Activated naive CD8-positive, alpha-beta T cell (primary cell): ENCODE measurements around the gene CCDC88B.

Experiments
- H3K27ac Mint-ChIP-seq: one replicate; pipeline ENCODE4 v1.8.0; 2021; ENCODE audit warnings: mixed read lengths
- H3K27me3 Mint-ChIP-seq: one replicate; pipeline ENCODE4 v1.8.0; 2021; ENCODE audit warnings: mixed read lengths
- H3K36me3 Mint-ChIP-seq: one replicate; pipeline ENCODE4 v1.8.0; 2021; ENCODE audit warnings: mixed read lengths
- H3K4me1 Mint-ChIP-seq: one replicate; pipeline ENCODE4 v1.8.0; 2021; ENCODE audit warnings: low read depth, mixed read lengths
- H3K4me3 Mint-ChIP-seq: one replicate; pipeline ENCODE4 v1.8.0; 2021; ENCODE audit warnings: mild to moderate bottlenecking, mixed read lengths
- H3K9me3 Mint-ChIP-seq: one replicate; pipeline ENCODE4 v1.8.0; 2021; ENCODE audit warnings: low read depth, mixed read lengths

The CCDC88B gene, protein sequence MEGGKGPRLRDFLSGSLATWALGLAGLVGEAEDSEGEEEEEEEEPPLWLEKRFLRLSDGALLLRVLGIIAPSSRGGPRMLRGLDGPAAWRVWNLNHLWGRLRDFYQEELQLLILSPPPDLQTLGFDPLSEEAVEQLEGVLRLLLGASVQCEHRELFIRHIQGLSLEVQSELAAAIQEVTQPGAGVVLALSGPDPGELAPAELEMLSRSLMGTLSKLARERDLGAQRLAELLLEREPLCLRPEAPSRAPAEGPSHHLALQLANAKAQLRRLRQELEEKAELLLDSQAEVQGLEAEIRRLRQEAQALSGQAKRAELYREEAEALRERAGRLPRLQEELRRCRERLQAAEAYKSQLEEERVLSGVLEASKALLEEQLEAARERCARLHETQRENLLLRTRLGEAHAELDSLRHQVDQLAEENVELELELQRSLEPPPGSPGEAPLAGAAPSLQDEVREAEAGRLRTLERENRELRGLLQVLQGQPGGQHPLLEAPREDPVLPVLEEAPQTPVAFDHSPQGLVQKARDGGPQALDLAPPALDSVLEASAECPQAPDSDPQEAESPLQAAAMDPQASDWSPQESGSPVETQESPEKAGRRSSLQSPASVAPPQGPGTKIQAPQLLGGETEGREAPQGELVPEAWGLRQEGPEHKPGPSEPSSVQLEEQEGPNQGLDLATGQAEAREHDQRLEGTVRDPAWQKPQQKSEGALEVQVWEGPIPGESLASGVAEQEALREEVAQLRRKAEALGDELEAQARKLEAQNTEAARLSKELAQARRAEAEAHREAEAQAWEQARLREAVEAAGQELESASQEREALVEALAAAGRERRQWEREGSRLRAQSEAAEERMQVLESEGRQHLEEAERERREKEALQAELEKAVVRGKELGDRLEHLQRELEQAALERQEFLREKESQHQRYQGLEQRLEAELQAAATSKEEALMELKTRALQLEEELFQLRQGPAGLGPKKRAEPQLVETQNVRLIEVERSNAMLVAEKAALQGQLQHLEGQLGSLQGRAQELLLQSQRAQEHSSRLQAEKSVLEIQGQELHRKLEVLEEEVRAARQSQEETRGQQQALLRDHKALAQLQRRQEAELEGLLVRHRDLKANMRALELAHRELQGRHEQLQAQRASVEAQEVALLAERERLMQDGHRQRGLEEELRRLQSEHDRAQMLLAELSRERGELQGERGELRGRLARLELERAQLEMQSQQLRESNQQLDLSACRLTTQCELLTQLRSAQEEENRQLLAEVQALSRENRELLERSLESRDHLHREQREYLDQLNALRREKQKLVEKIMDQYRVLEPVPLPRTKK (N-terminal part only)

DNA sequence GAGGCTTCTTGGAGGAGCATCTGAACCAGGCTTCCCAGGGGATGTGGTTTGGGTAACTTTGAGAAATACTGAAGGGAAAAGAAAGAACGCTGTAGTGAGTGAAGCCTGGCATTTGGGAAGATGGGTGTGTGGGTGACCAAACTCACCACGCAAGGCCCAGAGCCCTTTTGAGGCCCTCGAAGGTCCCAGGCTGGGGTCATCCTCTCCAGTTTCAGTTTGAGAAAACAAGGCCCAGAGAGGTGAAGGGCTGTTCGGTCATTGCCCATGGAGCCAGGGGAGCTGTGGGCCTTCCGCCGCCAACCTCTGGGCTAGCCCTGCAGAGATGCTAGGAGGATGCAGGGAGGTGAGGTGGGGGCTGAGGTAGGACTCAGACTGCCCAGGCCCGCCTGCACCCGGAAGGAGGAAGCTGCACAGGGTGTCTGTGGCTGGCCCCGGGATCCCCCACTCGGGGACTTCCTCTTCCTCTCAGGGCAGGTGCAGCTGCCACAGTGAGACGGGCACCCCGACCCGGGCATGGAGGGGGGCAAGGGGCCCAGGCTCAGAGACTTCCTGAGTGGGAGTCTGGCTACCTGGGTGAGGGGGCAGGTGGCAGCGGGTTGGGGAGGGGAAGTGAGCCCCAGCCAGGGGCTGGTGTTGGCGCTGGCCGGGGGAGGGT lies at the start of gene CCDC88B:
TSS of gene CCDC88B (plus strand) at position 451 of the 655 bp plus-strand sequence. CDS start at position 514, 63 bp downstream.
- Mint-ChIP-seq H3K36me3 (no peaks in the 10 kb centered on the region), H3K27ac (peak within 1 kb of the TSS; percentile 91), H3K4me1 (peaks cover 39% of the 10 kb centered on the region), H3K9me3 (no peaks in the 10 kb centered on the region), H3K4me3 (peak within 1 kb of the TSS; percentile 92), H3K27me3 (no peaks in the 10 kb centered on the region)

DNA sequence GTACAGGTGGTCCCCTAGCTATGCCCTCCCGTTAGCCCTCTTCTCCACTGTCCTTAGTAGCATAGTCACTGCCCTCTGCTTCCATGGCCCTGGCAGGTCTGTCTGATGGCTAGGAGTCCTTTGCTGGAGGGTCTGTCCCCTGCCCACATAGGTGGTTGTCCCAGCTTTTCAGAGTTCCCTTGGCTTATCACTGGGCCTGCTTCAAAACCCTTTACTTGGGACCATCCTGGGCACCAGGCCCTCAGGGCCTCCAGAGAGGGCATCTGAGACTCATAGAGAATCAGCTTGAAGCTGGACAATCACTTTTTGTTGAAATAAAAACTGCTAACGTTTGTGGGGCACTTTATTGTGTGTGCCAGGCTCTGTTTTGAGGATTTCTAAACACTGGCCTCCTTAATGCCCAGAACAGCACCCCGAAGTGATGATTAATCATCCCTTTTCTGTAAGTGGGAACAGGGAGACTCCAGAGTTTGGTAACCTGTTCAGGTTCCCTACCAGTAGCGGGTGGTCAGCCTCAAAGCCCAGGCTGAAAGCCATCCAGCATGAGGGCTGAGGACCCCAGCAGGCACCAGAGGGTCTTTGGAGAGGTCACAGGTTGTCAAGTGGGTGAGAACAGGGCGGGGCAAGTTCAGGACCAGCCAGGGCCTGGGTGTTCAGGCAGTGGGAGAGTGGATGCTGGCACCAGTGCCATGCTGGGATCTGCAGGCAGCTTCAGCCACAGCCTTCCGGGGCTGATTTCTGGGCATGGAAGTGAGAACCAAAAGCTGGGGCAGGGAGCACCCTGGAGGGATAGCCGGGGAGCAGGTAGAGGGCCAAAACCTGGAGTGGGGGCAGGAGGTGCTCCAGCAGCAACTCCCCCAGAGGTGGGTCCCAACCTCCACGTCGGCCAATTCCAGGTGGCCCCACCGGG lies 49.4 kb upstream of the CCDC88B start:
- Mint-ChIP-seq H3K9me3 (no peaks in the 10 kb centered on the region), H3K36me3 (no peaks in the 10 kb centered on the region), H3K27ac (peak overlapping the region; percentile 54), H3K4me3 (peak overlapping the region; percentile 82), H3K4me1 (peaks cover 15% of the 10 kb centered on the region), H3K27me3 (peaks cover 15% of the 10 kb centered on the region)

DNA sequence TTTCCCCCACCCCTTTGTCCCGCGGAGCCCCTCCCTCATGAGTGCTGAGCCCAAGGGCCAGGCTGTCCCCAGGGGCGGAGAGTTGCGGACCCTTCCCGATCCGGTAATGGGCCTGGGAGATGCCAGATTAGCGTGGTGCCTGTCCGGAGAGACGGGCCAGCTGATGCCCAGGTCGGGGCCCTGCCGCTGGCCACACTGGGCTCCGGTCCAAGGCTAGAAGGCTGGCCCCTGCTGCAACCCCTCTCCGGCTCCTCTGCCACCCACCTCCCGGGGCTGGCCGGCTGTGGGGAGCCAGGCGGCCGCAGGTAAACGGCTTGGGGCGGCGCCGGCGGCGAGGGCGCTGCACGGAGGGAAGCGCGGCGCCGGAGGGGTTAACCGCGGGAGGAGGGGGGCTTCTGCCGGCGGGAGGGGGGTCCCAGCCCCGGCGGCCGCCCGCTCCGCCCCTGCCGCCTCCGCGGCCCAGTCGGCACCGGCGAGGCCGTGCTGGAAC lies 48.7 kb upstream of the CCDC88B start, which contains the start of gene KCNK4:
TSS of gene KCNK4 (plus strand) at position 41 of the 490 bp plus-strand sequence. CDS start 1,717 bp downstream, outside the sequence.
- Mint-ChIP-seq H3K36me3 (no peaks in the 10 kb centered on the region), H3K9me3 (no peaks in the 10 kb centered on the region), H3K4me3 (peak within 1 kb of the TSS; percentile 82), H3K4me1 (peaks cover 13% of the 10 kb centered on the region), H3K27ac (peak within 1 kb of the TSS; percentile 54), H3K27me3 (peaks cover 20% of the 10 kb centered on the region)

DNA sequence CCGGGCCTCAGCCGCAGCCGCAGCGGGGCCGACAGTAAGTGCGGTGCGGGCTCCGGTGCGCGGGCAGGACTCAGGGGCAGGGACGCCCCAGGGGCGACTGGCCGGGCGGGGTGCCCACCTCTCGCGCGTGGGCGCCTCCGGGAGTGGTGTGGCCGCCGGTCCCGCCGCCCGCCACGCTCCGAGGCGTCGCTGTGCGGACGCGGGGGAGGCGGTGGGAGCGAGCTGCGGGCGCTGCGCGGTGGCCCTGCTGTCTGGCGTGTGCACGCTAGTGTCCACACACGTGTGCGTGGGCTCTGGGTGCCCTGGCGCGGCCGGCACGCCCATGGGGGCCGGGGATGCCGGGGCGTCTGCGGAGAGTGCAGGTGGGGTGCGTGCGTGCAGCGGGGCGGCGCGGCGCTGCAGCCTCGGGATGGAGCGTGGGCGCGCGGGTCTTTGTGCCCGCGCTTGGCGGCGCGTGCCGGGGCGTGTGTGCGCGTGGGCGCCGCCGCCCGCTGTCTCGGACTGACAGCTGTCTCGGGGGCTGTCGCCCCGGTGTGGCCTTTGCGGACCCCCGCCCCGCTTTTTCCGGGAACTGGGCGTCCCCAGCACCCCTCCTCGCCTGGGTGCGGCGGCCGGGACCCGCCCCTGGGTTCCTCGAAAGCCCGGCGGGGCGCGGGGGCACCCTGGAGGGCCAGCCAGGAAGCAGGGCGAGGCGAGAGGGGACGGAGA lies 48.1 kb upstream of the CCDC88B start:
- H3K4me1 Mint-ChIP-seq: peaks cover 7% of the 10 kb centered on the region
- no peak overlapping the region for H3K27ac Mint-ChIP-seq
- H3K9me3 Mint-ChIP-seq: no peaks in the 10 kb centered on the region
- H3K27me3 Mint-ChIP-seq: peaks cover 22% of the 10 kb centered on the region
- H3K4me3 Mint-ChIP-seq: no peak overlapping the region
- no peaks in the 10 kb centered on the region for H3K36me3 Mint-ChIP-seq

DNA sequence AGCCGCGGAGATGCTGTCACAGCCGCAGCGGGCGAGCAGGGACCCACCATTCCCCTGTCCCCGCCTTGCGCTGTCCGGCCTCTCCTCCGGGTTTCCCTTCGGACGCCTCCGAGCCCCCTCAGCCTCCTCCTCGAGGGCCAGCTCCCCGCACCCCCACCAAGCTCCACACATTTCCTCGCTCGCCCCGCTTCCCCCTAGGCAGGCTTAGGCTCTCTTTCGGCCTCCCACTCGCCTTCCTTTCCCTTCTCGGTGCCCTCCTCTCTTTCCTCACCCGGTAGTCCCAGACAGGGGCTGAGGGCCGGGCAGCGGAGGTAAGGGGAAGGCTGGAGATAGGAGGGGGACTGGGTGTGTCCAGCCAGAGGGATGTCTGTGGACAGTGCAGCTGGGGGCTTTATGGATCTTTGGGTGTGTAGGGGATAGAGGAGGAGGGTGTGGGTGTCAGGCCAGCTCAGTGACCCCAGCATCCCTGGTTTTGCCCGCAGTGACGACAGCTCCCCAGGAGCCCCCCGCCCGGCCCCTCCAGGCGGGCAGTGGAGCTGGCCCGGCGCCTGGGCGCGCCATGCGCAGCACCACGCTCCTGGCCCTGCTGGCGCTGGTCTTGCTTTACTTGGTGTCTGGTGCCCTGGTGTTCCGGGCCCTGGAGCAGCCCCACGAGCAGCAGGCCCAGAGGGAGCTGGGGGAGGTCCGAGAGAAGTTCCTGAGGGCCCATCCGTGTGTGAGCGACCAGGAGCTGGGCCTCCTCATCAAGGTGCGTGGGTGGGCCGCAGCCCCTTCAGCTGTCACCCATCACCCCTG lies 47.3 kb upstream of the CCDC88B start:
- peak overlapping the region; percentile 40 for H3K4me3 Mint-ChIP-seq
- peaks cover 9% of the 10 kb centered on the region for H3K4me1 Mint-ChIP-seq
- no peak overlapping the region for H3K27ac Mint-ChIP-seq
- no peaks in the 10 kb centered on the region for H3K36me3 Mint-ChIP-seq
- peaks cover 27% of the 10 kb centered on the region for H3K27me3 Mint-ChIP-seq
- no peaks in the 10 kb centered on the region for H3K9me3 Mint-ChIP-seq

DNA sequence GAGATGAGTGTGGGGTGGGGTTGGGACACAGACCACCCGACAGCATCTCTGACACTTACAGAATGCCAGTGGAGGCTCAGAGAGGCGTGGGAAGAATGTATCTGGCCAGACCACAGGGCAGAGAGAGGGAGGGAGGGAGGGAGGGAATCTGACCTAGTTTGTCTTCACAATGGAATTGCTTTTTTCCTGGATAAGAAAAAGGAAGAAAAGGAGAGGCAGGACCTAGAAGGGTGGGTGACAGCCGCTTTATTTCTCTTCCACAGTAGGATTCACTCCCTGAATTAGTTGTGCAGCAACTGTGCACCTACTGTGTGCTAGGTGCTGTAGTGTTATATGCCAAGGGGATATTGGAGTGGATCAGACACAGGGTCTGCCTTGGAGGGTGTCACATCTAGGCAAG lies 45.2 kb upstream of the CCDC88B start:
- Mint-ChIP-seq H3K4me3 (no peak overlapping the region), H3K27me3 (peaks cover 35% of the 10 kb centered on the region)

DNA sequence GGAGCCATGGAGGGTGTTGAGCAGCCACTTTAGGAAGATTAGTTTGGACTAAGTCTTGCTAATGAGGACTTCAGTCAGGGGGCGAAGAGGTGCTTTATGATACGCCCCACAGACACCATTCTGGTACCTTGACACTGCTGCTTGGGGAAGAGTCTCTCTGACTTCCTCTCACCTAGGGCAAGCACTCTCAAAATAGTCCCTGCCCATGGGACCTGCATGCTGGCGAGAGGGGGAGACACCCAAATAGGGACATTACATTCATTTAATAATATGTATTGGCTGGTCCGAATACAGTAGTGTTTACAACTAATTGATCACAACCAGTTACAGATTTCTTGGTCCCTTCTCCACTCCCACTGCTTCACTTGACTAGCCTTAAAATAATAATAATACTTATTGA lies 44.2 kb upstream of the CCDC88B start:
- Mint-ChIP-seq H3K4me3 (no peak overlapping the region), H3K27ac (no peak overlapping the region), H3K36me3 (no peaks in the 10 kb centered on the region), H3K27me3 (peaks cover 34% of the 10 kb centered on the region), H3K4me1 (peaks cover 18% of the 10 kb centered on the region), H3K9me3 (no peaks in the 10 kb centered on the region)

More for the DNA sequence above, 45.2 kb upstream of the CCDC88B start:
- H3K4me1 Mint-ChIP-seq: peaks cover 15% of the 10 kb centered on the region
- H3K27ac Mint-ChIP-seq: no peak overlapping the region
- H3K9me3 Mint-ChIP-seq: no peaks in the 10 kb centered on the region
- no peaks in the 10 kb centered on the region for H3K36me3 Mint-ChIP-seq

DNA sequence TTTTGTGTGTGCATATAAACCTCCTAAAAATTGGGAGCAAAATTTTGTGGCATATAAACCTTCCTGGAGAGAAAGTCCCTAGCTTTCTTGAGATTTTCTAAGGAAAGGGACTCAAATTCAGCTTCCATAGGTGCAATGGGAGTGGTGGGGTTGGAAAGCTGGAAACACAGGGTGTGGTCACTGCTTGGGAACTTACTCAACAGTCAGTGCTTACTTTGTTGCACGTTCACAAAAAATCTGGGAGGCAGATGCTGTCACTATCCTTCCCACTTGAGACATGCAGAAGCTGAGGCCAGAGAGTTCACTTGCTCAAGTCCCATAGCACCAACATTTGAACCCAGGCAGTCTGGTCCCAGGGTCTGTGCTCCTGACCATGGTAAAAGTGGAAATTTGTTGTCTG lies 43.8 kb upstream of the CCDC88B start:
- Mint-ChIP-seq H3K27ac (no peak overlapping the region), H3K4me3 (no peak overlapping the region), H3K9me3 (no peaks in the 10 kb centered on the region), H3K36me3 (no peaks in the 10 kb centered on the region), H3K4me1 (peaks cover 20% of the 10 kb centered on the region), H3K27me3 (peaks cover 33% of the 10 kb centered on the region)

DNA sequence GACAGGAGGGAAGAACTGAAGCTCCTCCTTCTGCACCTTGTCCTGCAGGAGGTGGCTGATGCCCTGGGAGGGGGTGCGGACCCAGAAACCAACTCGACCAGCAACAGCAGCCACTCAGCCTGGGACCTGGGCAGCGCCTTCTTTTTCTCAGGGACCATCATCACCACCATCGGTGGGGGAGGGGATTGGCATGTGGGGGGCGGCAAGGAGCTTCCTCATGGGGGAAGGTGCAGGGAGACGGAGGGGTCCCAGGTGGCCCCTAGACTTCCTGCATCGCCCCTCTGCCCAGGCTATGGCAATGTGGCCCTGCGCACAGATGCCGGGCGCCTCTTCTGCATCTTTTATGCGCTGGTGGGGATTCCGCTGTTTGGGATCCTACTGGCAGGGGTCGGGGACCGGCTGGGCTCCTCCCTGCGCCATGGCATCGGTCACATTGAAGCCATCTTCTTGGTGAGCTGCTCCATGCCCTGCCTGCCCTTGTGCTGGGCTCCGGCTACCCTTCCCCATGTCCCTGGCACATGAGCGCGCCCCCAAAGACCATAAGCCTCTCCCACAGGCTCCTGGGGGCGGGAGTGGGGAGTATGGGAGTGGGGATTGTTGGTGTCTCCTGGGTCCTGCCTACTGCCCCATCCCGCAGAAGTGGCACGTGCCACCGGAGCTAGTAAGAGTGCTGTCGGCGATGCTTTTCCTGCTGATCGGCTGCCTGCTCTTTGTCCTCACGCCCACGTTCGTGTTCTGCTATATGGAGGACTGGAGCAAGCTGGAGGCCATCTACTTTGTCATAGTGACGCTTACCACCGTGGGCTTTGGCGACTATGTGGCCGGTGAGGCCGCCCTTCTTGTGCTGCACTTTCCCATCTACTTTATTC lies 42.9 kb upstream of the CCDC88B start:
- Mint-ChIP-seq H3K27ac (no peak overlapping the region), H3K36me3 (no peaks in the 10 kb centered on the region), H3K9me3 (no peaks in the 10 kb centered on the region), H3K4me1 (peaks cover 22% of the 10 kb centered on the region), H3K27me3 (peaks cover 33% of the 10 kb centered on the region), H3K4me3 (no peak overlapping the region)

DNA sequence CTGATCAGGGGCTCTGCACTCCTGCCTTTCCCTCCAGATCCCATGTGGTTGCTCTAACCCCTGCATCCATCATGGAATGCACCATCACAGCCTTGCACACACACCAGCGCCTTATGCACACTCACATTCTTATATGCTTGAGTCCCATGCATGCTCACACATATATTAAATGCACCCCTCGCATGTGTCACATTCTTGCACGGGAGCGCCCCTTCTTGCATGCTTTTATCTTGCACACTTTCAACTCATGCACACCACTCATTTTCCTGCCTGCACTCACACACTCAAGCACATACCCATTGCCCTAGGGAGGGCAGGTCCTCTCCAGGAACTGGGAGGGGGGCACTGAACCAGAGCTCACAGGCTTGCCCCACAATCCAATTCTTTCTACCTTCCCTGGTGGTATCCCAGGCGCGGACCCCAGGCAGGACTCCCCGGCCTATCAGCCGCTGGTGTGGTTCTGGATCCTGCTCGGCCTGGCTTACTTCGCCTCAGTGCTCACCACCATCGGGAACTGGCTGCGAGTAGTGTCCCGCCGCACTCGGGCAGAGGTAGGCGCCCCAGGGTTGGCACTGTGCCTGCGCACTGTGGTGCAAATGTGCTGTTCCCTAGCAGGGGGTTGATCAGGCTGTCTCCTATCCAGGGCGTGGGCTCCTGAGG lies 42.2 kb upstream of the CCDC88B start:
- peaks cover 20% of the 10 kb centered on the region for H3K4me1 Mint-ChIP-seq

More for the DNA sequence above, 42.2 kb upstream of the CCDC88B start:
- no peak overlapping the region for H3K4me3 Mint-ChIP-seq
- no peaks in the 10 kb centered on the region for H3K36me3 Mint-ChIP-seq
- H3K9me3 Mint-ChIP-seq: no peaks in the 10 kb centered on the region
- no peak overlapping the region for H3K27ac Mint-ChIP-seq
- H3K27me3 Mint-ChIP-seq: peaks cover 33% of the 10 kb centered on the region
